ENCODE results near the gene FRYL. TPM values are rescaled to one million over a fixed set of nuclear protein-coding genes. Genes with fewer than 3 reads are reported as not detected.
A peak's percentile ranks its signal among the peaks of the same experiment; 100 is the strongest.

FRYL gene
- polyA plus RNA-seq, 3 donors = 10.8 to 15.8 (median 14.4) TPM

- H4K20me1 ChIP-seq (ENCODE audit: insufficient read depth, low read length) = no peaks in the 10 kb centered on the region
- peaks cover 27% of the 10 kb centered on the region for H3K4me1 Mint-ChIP-seq
- H3K4me2 ChIP-seq (replicated peaks; ENCODE audit: extremely low read depth, low read length, poor library complexity, severe bottlenecking) = no peak overlapping the region
- 100% methylated on average over 1 of the region's 3 CpGs for WGBS (ENCODE audit: insufficient coverage)
- no peak overlapping the region for H3K9ac ChIP-seq (ENCODE audit: insufficient read depth, low read length, poor library complexity, severe bottlenecking)
- no peak overlapping the region for H3K27ac Mint-ChIP-seq
- H3K9me3 ChIP-seq (replicated peaks in 1 of 2; ENCODE audit: control insufficient read depth in 1 of 2, insufficient read depth in 1 of 2, low read length in 2 of 2) = no peaks in the 10 kb centered on the region
- no peaks in the 10 kb centered on the region for H3K9me3 Mint-ChIP-seq
- H3K36me3 ChIP-seq (replicated peaks in 1 of 2; ENCODE audit: control insufficient read depth in 1 of 2, insufficient read depth in 2 of 2, low read length in 2 of 2) = no peaks in the 10 kb centered on the region
- peaks cover 12% of the 10 kb centered on the region in 2 donors for H3K4me1 ChIP-seq (ENCODE audit: control insufficient read depth in 1 of 2, insufficient read depth in 2 of 2, low read length in 2 of 2)
- H3K79me2 ChIP-seq (ENCODE audit: insufficient read depth, low read length) = no peaks in the 10 kb centered on the region
- H3K27me3 Mint-ChIP-seq (ENCODE audit: low read depth in 3 of 3) = peaks cover 0 to 3% (median 2%) of the 10 kb centered on the region in 3 donors
- TF ChIP-seq CTCF (IDR thresholded peaks at IDR 0.05) = no peak
- H2AFZ ChIP-seq (ENCODE audit: insufficient read depth, low read depth, low read length, poor library complexity, severe bottlenecking) = no peak overlapping the region
- intact Hi-C loops (cut with micrococcal nuclease) = no loop called here
- H3K4me3 Mint-ChIP-seq = no peak overlapping the region
- DNase-seq = no peak
- no peak overlapping the region for H3K4me3 ChIP-seq (replicated peaks in 1 of 3; ENCODE audit: low read depth in 2 of 3, low read length in 3 of 3)
- no peaks in the 10 kb centered on the region for H3K36me3 Mint-ChIP-seq
- no peaks in the 10 kb centered on the region for H3K27me3 ChIP-seq (ENCODE audit: control insufficient read depth in 2 of 2, insufficient read depth in 2 of 2, low read length in 2 of 2)
- H3K27ac ChIP-seq (ENCODE audit: low read depth in 1 of 2, low read length in 2 of 2) = no peak overlapping the region
These were observed 15.0 kb upstream of the FRYL start for GRCh38 chr4:48795108-48795507.

DNA sequence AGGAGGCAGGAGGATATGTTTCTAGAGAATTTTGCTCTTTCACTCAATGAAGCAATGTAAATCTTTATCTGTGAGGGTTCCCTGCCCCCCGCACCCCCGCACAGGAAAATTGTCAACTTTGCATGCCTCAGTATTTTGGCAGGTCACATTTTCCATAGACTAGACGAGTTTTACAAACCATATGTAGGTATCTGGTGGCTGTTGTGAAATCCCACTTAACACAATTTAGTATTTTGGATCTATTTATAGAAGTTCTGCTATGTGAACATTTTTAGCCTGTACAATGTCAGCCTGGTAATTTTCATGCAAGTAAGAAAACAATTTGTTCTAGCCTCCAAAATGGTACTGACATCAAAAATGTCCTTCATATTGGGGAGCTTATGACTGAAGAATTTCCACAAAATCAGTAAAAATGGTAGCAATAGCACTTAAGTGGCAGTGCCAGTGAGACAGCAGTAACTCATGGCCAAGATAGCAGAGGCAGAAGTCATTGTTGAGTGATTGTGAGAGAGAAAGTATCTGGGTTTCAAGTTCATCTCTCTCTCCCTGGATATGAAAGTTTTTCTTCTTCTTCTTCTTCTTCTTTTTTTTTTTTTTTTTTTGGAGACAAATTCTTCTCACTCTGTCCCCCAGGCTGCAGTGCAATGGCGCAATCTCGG, 12.4 kb upstream of the FRYL start:
- intact Hi-C loops (cut with micrococcal nuclease) = no loop called here
- Histone ChIP-seq H3K27ac (ENCODE audit: low read depth in 1 of 2, low read length in 2 of 2) (no peak overlapping the region), H4K20me1 (ENCODE audit: insufficient read depth, low read length) (no peaks in the 10 kb centered on the region), H3K36me3 (replicated peaks in 1 of 2; ENCODE audit: control insufficient read depth in 1 of 2, insufficient read depth in 2 of 2, low read length in 2 of 2) (no peaks in the 10 kb centered on the region), H3K27me3 (ENCODE audit: control insufficient read depth in 2 of 2, insufficient read depth in 2 of 2, low read length in 2 of 2) (no peaks in the 10 kb centered on the region), H2AFZ (ENCODE audit: insufficient read depth, low read depth, low read length, poor library complexity, severe bottlenecking) (no peak overlapping the region), H3K9me3 (replicated peaks in 1 of 2; ENCODE audit: control insufficient read depth in 1 of 2, insufficient read depth in 1 of 2, low read length in 2 of 2) (no peaks in the 10 kb centered on the region), H3K79me2 (ENCODE audit: insufficient read depth, low read length) (no peaks in the 10 kb centered on the region), H3K4me2 (replicated peaks; ENCODE audit: extremely low read depth, low read length, poor library complexity, severe bottlenecking) (no peak overlapping the region), H3K4me3 (replicated peaks in 1 of 3; ENCODE audit: low read depth in 2 of 3, low read length in 3 of 3) (no peak overlapping the region), H3K9ac (ENCODE audit: insufficient read depth, low read length, poor library complexity, severe bottlenecking) (no peak overlapping the region), H3K4me1 (ENCODE audit: control insufficient read depth in 1 of 2, insufficient read depth in 2 of 2, low read length in 2 of 2) (peaks cover 12% of the 10 kb centered on the region in 2 donors)
- no CpG with 5 or more reads among the region's 5 CpGs for WGBS (ENCODE audit: insufficient coverage)
- peaks cover 22% of the 10 kb centered on the region for H3K4me1 Mint-ChIP-seq
- H3K27ac Mint-ChIP-seq = peak overlapping the region in 1 of 7 donors; percentile 38
- peaks cover 0 to 3% (median 3%) of the 10 kb centered on the region in 3 donors for H3K27me3 Mint-ChIP-seq (ENCODE audit: low read depth in 3 of 3)
- no peak for TF ChIP-seq CTCF (IDR thresholded peaks at IDR 0.05)
- no peaks in the 10 kb centered on the region for H3K9me3 Mint-ChIP-seq
- no peak overlapping the region for H3K4me3 Mint-ChIP-seq
- no peaks in the 10 kb centered on the region for H3K36me3 Mint-ChIP-seq
- no peak for DNase-seq

All from CD14-positive monocyte (primary cell).